Adipose tissue (tissue), 3 donors: ENCODE results near the gene TFCP2L1. TPM values are rescaled to one million over a fixed set of nuclear protein-coding genes. Genes with fewer than 3 reads are reported as not detected.

Source experiments
- H3K27ac ChIP-seq: one replicate; pipeline ENCODE4 v1.5.1; 2013; ENCODE audit warnings: low read depth, low read length
- WGBS, 3 donors: extraction: QIAGEN DNeasy Blood & Tissue Kit; methylation state at CpG; one replicate each; pipeline ENCODE4 v1.1.7; 2013; 5-methylcytosine and 5-hydroxymethylcytosine counted together
- polyA plus RNA-seq, 3 donors: library from polyadenylated mRNA; stranded (reverse); fragments of 200-250 nt; gene quantifications; one replicate each; pipeline ENCODE4 v1.2.3, GENCODE V29; 2013
- donor health status: healthy with polysubstance abuse.
- donor health status: Bipolar disorder and iron deficiency.
- donor health status: healthy.

Gene TFCP2L1
- polyA plus RNA-seq, 3 donors: 1.1 to 1.8 (median 1.6) TPM

DNA sequence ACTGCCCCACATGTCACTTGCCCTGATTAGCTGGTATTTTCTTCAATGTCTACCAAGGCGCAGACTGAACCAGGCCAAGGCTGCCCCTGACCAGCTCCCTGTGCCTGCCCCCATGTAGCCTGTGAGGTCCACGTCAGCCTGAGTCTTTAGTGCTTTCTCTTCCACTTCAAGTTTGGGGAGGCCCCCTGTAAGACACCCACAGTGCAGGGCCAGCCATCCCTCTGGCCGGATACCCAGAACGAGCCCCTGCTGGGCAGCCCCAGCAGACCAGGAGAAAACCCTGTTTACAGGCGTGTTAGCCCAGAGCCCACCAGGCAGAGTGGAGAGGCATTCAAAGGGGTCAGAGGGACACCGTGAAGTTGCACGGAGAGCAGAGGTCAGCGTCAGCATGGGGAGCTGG is 92.4 kb downstream of the TFCP2L1 start:
- no peak overlapping the region for H3K27ac ChIP-seq
- WGBS, 3 donors: 80 to 83% (median 81%) methylated on average over 8 of the region's 8 CpGs

DNA sequence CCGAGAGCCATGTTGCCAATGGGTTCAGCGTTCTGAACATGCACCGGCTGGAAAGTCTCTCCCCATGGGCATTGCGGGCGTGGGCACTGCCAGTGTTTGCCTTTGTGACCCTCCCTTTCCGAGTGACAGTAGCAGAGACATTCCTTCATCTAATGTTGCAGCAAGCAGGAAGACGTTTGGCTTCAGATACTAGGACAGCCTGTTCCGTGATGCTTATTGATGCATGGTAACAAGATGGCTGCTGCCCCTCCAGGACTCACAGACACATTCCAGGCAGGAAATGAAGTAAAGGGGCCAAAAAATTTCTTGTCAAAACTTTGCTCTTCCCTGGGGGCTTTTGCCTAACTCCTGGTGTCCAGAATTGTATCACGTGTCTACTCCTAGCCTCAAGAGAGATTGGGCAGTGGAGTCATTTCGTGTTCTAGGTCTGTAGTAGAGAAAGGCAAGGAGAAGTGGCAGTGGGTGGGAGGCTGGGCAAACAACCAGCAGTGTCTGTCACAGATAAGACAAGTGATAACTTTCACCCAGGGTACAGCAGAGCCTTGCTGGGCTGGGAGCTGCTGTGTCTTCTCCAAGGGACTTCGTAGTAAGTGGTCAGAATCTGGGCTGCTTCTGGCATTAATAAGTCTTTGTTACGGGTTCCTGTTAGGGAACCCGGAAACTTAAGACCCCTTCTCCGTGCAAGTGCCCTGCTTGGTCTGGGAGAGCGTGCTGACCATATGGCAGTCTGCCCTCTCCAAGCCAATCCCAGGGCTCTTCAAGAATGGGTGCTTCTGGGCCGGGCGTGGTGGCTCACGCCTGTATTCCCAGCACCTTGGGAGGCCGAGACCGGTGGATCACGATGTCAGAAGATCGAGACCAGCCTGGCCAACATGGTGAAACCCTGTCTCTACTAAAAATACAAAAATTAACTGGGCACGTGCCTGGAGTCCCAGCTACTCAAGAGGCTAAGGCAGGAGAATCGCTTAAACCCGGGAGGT is 93.5 kb downstream of the TFCP2L1 start:
- 83 to 86% (median 83%) methylated on average over 25 of the region's 25 CpGs for WGBS, 3 donors
- no peak overlapping the region for H3K27ac ChIP-seq

DNA sequence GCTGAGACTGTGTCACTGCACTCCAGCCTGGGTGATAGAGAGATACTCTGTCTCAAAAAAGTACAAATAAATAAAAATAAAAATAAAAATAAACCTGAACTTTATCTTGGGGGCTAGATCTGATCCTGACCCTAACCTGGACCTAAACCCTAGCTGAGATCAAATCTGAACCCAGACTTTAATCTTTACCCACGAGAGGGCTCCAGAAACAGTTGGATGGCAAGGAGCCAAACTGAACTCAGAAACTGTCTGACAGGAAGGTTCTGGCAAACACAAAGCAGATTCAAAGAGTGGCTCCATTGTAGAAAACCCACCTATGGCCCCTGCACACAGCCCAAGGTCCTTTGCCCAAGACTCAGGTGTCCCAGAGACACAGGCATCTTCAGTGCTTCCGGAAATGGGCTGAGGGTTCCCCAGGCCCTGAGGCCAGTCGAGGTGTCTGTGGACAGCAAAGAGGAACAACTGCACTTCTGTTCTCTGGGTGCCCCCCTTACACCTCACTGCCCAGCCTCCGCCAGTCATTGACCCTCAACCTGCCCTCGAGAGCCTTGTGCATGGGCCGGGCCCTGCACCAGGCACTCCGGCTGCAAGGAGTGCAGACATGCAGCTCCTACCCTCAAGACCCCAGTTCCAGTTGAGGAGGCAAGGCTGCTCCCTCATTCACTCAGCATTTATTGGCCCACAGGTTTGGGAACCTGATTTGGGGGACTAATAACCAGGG is 95.2 kb downstream of the TFCP2L1 start:
- no peak overlapping the region for H3K27ac ChIP-seq
- 46 to 67% (median 57%) methylated on average over 7 of the region's 7 CpGs for WGBS, 3 donors

DNA sequence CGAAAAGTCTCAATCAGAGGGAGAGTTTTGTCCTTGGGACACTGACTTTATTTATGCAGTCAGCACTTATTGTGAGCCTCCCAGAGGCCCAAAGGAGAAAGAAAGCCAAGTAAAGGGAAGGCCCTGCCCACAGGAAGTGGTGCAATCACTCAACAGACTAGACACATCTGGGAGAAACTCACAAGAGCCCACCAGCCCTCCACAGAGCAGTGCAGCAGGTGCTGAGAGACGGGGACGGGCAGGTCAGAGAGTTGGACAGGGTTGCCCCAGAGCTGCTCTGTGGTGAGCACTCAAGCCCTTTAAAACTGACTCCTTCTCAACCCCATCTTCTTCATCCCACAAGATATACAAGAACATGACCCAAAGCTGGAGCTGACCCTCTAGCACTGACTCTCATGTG is 96.0 kb downstream of the TFCP2L1 start:
- 43 to 89% (median 52%) methylated on average over 3 of the region's 3 CpGs for WGBS, 3 donors
- H3K27ac ChIP-seq: no peak overlapping the region

DNA sequence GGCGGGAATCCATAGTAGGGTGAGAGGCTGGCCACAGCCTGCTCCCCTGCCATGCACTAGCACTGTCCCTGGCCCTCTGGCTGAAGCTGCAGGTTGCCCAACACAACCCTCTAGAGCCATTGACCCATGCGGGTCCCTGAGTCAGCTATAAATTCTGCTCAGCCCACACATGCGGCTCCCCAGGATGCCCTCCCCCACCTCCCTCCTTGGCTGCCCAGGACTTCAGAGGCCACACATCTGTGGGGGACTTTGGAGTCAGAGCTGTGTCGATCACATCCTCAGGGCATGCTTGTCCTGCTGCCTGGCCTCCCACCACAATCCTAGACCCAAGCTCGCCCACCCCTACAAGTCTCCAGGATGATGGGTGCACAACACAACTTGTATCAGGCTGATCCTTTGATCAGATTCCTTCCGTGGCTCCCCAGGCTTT is 97.0 kb downstream of the TFCP2L1 start:
- no peak overlapping the region for H3K27ac ChIP-seq
- 63 to 72% (median 68%) methylated on average over 6 of the region's 6 CpGs for WGBS, 3 donors

DNA sequence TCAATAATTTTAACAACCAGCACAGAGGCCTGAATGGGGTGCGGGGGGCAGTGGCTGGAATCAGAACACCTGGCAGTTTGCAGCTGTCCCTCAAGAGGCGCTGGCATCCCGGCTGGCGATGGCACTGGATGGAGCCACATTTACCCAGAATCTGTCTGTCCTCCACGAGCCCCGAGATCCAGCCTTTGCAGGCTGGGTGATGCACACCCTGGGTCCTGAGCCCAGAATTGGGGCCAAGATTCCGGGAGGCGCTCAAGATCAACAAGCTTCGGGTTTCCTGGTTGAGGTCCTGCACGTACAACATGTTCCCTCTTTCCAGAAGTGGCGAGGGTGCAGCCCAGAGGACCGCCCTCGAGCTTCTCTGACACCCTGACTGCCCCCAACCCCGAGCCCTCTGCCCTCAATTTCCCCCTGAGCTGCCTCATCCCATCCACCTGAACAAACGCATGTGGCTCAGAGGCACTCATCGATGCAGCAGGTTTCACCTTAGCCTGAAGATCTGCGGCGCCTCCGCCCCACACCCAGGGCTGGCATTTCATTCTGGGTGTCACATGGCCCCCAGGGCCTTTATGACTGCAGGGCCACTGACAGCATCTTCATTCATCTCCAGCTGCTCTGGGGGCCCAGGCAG is 97.5 kb downstream of the TFCP2L1 start:
- WGBS, 3 donors: 88 to 91% (median 89%) methylated on average over 19 of the region's 19 CpGs
- no peak overlapping the region for H3K27ac ChIP-seq

DNA sequence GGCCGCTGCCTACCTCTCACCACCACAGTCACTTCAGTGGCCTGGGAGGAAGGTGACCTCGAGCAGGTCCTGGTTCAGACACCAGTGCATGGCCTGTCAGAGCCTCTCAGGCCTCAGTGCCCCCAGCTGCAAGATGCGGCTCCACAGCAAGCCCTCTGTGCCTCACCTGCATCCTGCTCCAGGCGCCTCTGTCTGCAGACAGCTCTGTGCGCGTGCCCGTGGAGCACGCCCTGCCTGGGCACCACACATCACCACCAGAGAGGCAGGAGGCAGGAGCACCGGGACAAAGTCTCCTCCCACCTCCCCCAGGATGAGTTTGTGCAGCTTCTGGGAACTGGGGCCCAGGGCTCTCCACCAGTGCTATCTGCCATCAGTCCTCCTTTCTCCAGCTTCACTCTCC is 98.7 kb downstream of the TFCP2L1 start:
- no peak overlapping the region for H3K27ac ChIP-seq
- WGBS, 3 donors: 81 to 92% (median 91%) methylated on average over 9 of the region's 9 CpGs

DNA sequence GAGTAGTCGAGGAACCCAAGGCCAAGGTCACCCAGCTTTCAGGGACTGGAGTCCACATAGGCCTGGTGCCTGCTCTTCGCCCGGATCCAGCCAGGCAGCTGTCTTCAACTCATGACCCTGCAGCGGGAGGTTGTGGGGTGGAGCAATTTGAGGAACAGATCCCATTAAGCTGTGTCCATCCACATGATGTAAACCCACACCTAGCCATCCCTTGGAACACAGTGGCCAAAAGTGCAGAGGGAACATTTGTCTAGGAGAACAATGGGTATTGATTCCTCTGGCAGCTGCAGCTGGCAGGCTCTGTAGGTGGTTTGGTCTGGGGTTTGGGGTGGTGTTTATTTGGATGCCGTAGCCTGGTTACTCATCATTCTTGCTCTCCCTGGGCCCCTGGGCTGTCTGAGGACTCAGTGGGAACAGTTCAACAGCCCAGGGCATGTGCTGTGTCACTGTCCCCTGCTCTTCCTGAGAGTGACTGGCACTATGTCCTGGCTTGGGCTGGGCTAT is 99.4 kb downstream of the TFCP2L1 start:
- WGBS, 3 donors: 56 to 81% (median 81%) methylated on average over 5 of the region's 5 CpGs
- no peak overlapping the region for H3K27ac ChIP-seq

DNA sequence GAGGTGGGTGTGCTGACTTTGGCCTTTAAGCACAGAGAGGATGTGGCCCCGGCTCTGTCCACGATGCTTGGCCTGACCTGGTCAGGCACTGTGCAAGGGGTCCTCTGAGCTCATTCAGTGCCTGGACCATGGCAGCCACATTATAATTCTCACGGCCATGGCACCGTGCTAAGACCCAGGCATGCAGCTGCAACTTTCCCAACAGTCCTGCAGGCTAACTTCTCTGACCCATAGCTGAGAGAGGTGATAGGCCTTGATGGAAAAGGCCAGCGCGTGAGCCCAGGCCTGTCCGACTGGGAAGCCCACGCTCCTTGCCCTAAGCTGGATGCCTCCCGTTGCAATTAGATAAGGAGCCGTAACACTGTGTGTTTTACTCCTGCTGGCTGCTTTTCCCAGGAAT is 99.9 kb downstream of the TFCP2L1 start:
- WGBS, 3 donors: 52 to 88% (median 87%) methylated on average over 10 of the region's 10 CpGs

DNA sequence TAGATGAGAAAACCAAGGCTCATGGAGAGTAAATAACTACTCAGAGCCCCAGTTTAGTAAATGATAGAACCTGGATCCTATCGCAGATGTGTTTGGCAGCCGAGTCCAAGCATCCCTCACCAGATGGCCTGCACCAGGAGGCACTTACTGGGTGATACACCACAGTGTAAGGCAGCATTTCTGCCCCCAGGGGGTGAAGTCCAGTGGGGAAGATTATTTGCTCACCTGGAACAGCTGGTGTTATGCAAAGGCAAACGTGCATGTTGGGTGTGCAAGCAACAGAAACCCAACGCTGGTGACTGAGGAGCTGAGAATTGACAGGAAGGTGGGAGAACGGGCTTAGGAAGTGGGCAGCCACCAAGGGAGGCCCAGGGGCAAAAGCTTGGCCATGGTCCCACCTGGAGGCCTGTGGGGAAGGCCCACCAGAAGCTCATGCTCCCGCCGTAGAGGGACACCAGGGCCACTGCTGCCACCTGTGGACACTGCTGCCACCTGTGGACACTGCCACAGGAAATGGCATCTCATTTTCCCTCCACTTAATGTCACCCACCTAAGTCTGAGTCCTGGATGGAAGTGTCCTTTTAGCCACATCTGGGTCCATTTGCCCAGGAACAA is 100.6 kb downstream of the TFCP2L1 start:
- 69% methylated on average over 5 to 7 of the region's 7 CpGs for whole genome bisulfite sequencing, 3 donors
- no peak overlapping the region for H3K27ac ChIP-seq

More for the DNA sequence above, 99.9 kb downstream of the TFCP2L1 start:
- no peak overlapping the region for H3K27ac ChIP-seq

DNA sequence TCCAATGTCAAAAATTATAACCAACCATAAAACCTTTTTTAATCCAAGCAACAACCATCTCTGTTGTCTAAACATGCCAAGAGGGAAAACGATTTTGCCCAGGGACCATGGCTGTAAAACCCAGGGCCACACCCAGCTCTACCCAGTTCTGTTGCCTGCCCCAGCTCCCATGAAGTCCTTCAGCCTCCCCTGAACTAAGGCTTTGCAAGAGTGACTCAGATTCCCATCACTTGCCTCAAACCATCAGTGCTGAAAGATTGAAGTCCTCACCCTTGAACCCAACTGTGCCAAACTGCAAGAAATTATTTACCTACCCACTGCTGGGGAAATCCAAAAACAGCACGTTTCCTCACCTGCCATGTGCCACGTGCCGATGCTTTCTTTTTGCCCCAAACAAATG is 102.5 kb downstream of the TFCP2L1 start:
- WGBS, 3 donors: 78 to 87% (median 83%) methylated on average over 4 of the region's 4 CpGs
- H3K27ac ChIP-seq: no peak overlapping the region

DNA sequence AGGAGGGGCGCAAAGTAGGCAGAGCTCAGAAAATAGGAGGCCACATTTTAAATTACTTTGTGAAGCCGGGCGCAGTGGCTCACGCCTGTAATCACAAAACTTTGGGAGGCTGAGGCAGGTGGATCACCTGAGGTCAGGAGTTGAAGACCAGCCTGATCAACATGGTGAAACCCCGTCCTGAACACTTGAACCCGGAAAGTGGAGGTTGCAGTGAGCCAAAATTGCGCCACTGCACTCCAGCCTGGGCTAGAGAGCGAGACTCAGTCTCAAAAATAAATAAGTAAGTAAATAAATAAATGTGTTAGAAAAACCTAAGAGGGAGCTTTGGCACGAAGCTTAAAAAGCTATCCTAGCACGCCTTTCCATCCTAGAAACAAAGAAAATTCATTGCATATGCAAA is 105.5 kb downstream of the TFCP2L1 start:
- 88 to 95% (median 93%) methylated on average over 10 of the region's 10 CpGs for whole genome bisulfite sequencing, 3 donors
- no peak overlapping the region for H3K27ac ChIP-seq

DNA sequence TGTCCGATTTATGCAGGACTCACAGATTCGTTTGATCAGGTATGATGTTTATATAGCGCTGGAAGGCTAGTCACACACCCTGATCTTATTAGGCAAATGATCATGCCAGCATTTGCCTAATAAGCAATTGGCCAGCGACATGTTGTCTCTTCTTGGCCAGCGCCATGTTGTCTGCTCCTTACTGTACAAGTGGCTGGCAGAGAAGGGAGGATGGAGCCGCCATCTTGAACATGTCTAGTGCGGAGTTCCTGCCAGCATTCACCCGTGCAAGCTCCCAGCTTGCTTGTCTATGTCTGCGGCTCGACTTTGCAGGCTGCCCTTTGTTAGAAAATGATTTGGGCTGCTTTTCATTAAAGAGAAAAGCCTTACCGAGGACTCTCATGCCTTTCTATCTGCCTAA is 106.3 kb downstream of the TFCP2L1 start:
- WGBS, 3 donors: 92 to 94% (median 94%) methylated on average over 11 of the region's 11 CpGs
- no peak overlapping the region for H3K27ac ChIP-seq

DNA sequence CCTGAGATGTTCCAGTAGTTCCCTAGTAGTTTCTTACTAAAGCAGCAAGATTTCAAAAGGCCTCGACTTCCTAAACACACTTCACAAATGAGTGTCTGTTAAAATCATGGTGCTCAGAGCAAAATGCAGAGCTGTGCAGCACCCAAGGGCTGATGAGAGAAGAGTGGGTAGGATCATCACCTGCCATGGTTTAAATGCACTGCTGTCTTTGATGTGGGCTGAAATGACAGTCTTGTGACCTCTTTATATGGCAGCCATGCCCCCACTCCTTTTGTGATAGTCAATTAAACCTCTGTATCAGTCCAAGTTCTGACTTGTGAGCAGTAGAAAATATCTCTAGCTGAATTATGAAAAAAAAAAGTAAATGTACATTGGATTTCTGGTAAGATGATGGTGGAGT is 107.1 kb downstream of the TFCP2L1 start:
- WGBS, 3 donors: 72 to 79% (median 76%) methylated on average over 1 of the region's 1 CpG
- no peak overlapping the region for H3K27ac ChIP-seq

DNA sequence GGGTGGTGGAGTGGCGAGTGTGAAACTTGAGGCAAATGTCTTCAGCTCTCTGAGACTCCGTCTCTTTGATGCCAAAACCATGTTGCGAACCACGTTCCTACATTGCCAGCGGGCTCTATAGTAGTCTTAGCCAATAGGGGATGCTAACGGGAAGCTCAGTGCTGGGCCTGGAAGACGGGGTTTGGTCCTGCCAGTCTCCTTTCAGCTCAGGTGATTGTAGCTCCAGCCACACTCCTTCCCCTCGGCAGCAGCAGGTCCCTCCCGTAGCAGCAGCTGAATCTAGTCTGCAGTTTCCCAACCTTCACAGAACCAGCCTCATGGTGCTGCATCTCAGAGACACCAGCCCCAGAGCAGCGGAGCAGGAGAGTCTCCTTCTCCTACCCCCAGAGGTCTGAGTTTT is 109.7 kb downstream of the TFCP2L1 start:
- 84 to 85% (median 84%) methylated on average over 10 of the region's 10 CpGs for WGBS, 3 donors
- H3K27ac ChIP-seq: no peak overlapping the region

DNA sequence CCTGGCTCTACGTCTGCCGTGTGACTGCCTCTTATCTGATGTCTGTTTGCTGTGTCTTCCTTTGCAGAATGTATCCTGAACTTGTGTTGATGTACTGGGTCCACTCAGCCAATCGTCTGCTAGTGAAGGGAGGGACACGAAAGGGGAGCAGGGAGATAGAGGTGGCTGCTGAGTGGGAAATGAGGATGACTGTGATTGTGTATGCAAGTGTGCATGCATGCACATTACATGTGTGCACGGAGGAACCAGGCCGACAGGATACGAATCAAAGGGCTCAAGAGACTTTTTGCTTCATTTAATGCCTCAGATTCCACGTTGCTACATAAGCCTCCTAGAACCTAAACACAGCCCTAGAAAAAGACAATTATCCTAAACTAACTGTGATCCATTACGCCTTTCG is 111.2 kb downstream of the TFCP2L1 start:
- no peak overlapping the region for H3K27ac ChIP-seq
- 88 to 93% (median 89%) methylated on average over 10 of the region's 10 CpGs for WGBS, 3 donors

DNA sequence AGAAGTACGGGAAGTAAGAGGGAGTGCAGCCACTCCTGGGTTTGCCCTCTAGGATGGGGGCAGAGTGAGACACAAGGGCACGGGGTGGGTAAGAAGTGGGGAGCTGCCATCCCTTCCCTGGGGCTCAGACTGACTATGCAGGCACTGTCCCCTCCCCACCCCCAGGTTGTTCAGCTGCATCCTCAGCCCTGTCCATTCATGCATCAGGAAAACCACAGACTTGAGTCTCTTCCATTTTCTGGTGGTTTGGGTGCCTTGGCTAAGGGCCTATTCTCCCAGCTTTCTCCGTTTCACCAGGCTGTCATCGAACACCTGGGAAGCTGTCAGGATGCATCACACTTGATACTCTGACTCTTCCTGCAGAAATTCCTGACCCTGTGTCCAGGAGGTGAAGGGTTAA is 111.9 kb downstream of the TFCP2L1 start:
- WGBS, 3 donors: 68 to 87% (median 75%) methylated on average over 4 of the region's 4 CpGs
- H3K27ac ChIP-seq: no peak overlapping the region

DNA sequence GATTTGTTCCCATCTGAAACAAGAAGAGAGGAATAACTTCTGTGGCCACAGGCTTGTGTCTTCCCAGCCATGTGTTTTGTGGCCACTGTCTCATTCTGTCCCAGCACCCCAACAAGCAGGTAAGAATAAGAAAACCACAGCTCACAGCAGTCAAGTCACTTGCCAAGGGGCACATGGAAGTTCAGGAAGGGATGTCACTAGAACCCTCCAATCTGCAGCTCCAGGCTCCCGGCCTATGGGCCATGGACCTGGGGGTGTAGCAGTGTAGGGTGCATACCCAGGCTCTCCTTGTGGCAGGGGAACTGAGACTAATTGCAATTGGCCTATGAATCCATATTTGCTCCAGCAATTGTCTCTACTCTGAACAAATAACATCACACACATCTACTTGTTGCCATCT is 112.5 kb downstream of the TFCP2L1 start:
- 93 to 100% (median 94%) methylated on average over 1 of the region's 1 CpG for WGBS, 3 donors
- H3K27ac ChIP-seq: no peak overlapping the region
